ENCODE results near the gene PGC.

The PGC gene

DNA sequence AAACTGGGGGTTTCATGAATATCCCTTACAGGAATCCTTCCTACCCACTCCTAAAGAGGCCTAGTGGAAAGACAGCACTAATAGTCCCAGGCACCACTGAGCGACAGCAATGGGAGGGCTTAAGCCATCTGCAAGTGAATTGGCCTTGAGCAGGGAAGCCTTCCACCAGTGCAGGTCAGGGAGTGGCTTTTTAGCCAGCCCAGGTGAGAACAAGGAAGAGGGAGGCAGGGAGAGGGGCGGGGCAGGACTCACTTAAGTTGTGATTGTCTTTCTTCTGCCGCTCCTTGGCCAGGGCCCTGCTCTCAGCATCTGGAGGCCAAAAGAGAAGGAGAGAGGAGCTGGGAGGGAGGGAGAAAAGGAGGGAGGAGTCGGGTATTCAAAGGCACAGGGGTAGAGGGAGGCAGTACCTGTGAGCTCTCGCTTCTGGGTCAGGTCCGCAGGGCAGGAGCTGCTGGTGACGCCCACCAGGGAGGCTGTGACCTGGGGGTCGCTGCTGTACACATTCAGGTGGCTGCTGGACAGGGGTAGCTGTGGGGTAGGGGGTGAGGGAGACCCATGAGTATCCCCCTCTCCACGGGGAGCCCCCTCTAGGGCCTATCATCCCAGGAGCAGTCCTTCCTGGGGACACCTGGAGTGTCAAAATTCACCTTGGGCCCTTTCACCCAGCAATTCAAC, 59.6 kb downstream of the PGC start:
- DNase-seq (ENCODE audit: insufficient read length) = no peak
- TF ChIP-seq TAF1 (IDR thresholded peaks at IDR 0.05; ENCODE audit: borderline replicate concordance, low read depth, low read length) = no peak
- TF ChIP-seq POLR2AphosphoS5 (IDR thresholded peaks at IDR 0.05; ENCODE audit: low read depth, low read length) = no peak
- TF ChIP-seq POLR2A (IDR thresholded peaks at IDR 0.05; ENCODE audit: low read depth, low read length) = no peak
- no peak for FAIRE-seq

Measured in GM12892 (cell line).